ENCODE measurements around the gene EXOC4.

DNA sequence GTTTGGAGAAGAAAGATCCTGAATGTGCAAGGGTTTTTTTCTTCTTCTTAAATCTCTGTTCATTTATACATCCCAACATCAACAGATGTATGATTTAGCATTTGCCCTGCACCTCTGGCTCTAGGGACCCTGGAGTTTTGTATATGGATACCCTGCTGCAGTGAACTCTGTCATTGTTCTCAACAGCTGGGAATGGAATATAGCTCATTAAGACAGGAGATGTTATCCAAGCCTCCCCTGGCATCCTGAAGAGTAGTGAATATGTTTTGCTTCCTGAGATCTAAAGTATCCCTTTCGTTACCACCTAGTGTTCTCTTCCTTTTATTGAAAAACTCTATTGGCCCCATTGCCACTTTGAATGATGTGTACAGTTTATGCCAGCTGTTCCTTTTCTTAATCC is 275.9 kb downstream of the EXOC4 start:
- no peak for TF ChIP-seq ZNF720 (CRISPR knock-in tag; IDR thresholded peaks at IDR 0.05)
- no peak for TF ChIP-seq POLR2A (IDR thresholded peaks at IDR 0.05; ENCODE audit: insufficient read depth in 1 of 2, low read depth in 2 of 2, low read length in 2 of 2)
- TF ChIP-seq, protein P1, sequence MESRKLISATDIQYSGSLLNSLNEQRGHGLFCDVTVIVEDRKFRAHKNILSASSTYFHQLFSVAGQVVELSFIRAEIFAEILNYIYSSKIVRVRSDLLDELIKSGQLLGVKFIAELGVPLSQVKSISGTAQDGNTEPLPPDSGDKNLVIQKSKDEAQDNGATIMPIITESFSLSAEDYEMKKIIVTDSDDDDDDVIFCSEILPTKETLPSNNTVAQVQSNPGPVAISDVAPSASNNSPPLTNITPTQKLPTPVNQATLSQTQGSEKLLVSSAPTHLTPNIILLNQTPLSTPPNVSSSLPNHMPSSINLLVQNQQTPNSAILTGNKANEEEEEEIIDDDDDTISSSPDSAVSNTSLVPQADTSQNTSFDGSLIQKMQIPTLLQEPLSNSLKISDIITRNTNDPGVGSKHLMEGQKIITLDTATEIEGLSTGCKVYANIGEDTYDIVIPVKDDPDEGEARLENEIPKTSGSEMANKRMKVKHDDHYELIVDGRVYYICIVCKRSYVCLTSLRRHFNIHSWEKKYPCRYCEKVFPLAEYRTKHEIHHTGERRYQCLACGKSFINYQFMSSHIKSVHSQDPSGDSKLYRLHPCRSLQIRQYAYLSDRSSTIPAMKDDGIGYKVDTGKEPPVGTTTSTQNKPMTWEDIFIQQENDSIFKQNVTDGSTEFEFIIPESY (CRISPR knock-in tag; IDR thresholded peaks at IDR 0.05), result no peak
- no peak for TF ChIP-seq CHD2 (IDR thresholded peaks at IDR 0.05; ENCODE audit: low read depth, low read length)
- no peak for TF ChIP-seq IRF2 (CRISPR knock-in tag; IDR thresholded peaks at IDR 0.05)
- TF ChIP-seq, protein P2, sequence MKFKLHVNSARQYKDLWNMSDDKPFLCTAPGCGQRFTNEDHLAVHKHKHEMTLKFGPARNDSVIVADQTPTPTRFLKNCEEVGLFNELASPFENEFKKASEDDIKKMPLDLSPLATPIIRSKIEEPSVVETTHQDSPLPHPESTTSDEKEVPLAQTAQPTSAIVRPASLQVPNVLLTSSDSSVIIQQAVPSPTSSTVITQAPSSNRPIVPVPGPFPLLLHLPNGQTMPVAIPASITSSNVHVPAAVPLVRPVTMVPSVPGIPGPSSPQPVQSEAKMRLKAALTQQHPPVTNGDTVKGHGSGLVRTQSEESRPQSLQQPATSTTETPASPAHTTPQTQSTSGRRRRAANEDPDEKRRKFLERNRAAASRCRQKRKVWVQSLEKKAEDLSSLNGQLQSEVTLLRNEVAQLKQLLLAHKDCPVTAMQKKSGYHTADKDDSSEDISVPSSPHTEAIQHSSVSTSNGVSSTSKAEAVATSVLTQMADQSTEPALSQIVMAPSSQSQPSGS (CRISPR knock-in tag; IDR thresholded peaks at IDR 0.05), result no peak
- TF ChIP-seq, protein P3, sequence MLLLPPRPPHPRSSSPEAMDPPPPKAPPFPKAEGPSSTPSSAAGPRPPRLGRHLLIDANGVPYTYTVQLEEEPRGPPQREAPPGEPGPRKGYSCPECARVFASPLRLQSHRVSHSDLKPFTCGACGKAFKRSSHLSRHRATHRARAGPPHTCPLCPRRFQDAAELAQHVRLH (CRISPR knock-in tag; IDR thresholded peaks at IDR 0.05; ENCODE audit: borderline replicate concordance, low read depth), result no peak

Measured in HepG2 (cell line).